Dermis blood vessel endothelial cell (primary cell): Measurements from ENCODE around the gene HIPK1. TPM values are rescaled to one million over a fixed set of nuclear protein-coding genes. Genes with fewer than 3 reads are reported as not detected.
A peak's percentile ranks its signal among the peaks of the same experiment; 100 is the strongest.

Source experiments
- DNase-seq: peaks from one replicate; pipeline ENCODE4 v3.0.0; 2010
- total RNA-seq: library from RNA; depleted of rRNA; stranded (reverse); fragments of >200 nt; gene quantifications from 2 replicates; pipeline ENCODE4 v1.2.3, GENCODE V29; 2014

The HIPK1 gene
- total RNA-seq: 36.8 and 50.4 TPM in 2 replicates

DNA sequence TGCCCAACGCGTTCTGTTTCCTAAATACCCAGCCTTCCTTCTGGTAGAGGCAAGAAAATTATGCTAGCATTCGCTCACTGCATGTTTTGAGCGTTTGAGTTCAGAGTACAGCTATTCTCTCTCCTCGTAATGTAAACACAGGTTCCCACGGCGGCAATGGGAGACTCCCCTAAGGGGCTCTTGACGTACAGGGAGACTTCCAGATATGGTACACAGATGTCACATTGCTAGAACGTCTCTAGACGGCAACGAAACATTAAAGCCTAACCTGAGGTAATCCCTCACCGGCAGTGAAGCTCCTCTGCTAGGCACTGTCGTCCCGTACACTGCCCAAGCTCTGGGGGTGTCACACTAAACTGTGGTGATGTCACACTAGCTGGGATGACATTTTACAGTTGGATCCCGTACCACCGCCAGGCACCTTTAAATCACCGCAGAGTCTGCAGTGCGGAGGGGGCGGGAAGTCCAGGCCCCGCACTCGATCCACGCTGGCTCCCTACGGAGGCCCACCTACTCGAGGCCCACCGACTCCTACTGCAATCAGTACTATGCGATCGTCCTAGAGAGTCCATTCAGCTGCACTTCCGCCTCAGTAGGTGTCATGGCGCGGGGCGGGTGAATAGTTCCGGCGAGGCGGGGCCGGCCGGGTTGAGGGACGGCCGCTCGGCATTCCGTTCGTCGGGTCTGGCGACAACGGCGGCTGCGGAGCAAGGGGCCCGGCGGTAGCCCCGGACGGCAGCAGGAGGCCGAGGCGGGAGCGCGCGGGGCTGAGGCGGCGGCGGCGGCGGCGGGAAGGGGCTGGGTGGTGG is at the start of gene HIPK1:
Gene HIPK1 (plus strand): TSS at position 384 of the 809 bp plus-strand sequence.
- DNase-seq: peak; percentile 93

DNA sequence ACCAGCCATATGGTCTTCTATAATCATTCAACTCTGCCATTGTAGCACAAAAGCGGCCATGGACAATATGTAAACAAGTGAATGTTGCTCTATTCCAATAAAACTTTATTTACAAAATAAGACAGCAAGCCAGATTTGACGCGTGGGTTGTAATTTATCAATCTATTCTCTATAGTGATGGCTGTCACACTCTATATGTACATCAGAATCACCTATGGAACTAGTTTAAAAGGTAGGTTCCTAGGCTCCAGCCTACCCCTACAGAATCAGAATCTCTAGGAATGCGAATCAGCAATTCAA is 49.4 kb upstream of the HIPK1 start:
- no peak for DNase-seq

DNA sequence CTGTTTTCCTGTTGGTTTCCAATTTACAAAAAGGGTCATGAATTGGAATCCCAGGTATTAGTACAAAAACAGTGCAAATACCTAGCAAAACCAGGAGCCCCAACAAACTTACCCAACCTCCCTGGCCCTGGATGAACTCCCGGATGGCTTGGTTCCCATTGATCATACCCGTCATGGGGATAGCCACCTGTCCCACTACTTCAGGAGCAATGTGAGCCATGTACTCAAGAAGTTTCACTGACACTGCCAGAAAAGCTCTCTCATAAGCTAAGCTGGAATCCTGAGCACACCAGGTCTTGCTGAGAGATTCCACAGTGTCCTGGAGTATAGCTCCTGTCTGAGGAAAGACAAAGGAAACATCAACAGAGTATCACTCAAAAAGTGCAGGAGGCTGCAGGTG is 47.5 kb upstream of the HIPK1 start:
- DNase-seq: no peak

DNA sequence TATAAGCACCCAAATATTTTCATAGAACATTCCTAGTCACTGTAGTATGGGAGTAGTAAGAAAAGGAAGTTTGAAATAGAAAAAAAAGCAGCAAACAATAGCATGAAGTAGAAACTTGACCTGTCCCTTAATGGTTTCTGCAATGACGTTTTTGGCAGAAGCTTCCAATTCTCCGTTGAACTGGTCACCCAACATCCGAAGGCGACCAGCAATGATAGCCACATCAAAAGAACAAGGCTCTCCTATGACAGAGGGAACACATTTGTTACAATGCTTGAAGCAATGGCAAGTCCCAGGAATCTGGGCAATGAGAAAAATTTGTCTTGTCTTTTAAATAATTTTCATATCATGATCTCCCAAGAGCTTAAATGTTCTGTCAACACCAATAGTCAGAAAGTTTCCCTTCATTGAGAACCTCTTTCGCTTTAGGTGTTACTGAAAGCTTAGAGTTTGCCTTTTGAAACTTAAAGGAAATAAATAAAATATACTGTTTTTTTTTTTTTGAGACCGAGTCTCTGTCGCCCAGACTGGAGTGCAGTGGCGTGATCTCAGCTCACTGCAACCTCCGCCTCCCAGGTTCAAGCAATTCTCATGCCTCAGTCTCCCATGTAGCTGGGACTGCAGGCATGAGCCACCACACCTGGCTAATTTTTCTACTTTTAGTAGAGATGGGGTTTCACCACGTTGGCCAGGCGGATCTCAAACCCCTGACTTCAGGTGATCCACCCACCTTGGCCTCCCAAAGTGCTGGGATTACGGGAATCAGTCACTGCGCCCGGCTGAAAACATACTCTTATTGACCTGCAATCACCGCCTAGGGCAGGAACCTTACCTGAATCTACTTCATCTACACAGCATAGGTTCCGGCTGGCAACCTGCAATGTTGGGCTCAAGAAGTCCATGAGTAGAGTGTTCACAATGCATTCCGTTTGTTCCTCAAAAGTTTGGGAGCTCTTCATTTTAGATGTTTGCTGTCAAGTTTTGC is 42.4 kb upstream of the HIPK1 start:
- no peak for DNase-seq

DNA sequence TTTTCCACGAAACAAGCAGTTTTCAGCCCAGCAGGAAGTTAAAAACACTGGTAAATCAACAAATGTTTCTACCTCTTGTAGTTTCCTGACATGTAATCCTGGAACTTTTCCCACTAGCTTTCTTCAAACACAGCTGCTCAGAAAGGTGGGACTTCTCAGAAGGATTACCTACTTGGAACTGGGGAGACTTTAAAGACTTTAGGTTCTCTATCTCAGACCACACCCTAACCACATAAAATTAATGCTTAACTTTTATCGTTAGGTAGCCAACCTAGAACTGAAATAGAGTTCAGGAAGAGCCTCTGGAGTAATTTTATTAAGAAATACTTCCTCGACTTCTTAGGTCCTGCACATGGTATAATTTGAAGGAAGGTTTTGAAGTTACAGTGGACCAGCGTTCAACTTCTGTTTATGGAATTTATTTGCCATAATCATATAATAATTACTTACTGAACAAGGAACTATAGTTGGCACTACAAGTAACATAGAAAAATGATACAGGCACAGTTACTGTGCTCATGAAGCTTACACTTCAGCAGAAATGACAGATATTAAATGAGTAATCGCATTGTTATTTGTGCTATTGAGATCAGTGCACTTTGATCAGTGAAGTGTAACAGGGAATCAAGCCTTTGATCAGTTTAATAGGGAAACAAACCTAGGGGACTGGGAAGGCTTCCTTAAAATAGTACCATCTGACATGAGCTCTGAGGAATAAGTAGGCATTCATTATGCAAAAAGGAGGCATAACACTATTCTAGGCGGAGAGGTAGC is 41.5 kb upstream of the HIPK1 start, which contains the start of gene BCL2L15:
Gene BCL2L15 (minus strand): TSS at position 180 of the 774 bp plus-strand sequence. CDS start 206 bp downstream, outside the sequence.
- DNase-seq: no peak

DNA sequence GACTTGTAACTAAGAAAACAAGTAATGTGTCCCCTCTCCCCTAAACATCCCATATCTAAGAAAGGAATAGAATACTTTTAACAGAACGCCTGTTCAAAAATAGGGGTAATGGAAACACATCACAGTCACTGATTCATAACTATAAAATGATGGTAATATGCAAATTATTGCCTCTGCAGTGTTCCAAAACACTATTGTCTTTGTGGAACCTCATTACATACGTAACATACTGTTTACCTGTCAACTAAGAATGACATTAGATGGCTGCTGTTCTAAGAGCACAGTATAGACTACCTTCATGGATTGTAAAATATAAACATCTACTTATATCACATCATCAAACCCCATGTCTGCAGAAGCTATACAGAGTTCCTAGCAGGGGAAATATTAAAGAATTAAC is 38.3 kb upstream of the HIPK1 start:
- DNase-seq: no peak

DNA sequence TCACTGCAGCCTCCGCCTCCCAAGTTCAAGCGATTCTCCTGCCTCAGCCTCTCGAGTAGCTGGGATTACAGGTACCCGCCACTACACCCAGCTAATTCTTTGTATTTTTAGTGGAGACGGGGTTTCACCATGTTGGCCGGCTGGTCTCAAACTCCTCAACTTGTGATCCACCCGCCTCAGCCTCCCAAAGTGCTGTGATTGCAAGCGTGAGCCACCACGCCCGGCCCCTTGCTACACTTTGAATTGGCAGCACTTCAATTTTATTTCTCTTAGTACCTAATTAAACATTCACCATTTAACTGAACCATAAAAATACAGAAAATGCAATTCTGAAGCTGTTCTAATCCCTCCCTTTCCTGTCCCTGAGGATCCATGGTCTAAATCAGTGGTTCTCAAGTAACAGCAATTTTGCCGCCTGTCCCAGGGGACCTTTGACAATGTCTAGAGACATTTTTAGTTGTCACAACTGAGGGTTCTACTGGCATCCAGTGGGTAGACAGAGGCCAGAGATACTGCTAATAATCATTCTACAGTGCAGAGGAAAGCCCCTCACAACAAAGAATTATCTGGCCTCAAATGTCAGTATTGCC is 37.4 kb upstream of the HIPK1 start:
- DNase-seq: no peak

DNA sequence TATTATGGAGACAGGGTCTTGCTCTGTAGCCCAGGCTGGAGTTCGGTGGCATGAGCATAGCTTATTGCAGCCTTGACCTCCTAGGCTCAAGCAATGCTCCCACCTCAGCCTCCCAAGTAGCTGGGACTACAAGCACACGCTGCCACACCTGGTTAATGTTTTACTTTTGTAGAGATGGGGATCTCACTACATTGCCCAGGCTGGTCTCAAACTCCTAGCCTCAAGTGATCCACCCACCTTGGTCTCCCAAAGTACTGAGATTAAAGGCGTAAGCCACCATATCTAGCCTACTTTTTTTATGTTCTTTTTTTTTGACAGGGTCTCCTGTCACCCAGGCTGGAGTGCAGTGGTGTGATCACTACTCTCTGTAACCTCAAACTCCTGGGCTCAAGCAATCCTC is 35.9 kb upstream of the HIPK1 start:
- no peak for DNase-seq

DNA sequence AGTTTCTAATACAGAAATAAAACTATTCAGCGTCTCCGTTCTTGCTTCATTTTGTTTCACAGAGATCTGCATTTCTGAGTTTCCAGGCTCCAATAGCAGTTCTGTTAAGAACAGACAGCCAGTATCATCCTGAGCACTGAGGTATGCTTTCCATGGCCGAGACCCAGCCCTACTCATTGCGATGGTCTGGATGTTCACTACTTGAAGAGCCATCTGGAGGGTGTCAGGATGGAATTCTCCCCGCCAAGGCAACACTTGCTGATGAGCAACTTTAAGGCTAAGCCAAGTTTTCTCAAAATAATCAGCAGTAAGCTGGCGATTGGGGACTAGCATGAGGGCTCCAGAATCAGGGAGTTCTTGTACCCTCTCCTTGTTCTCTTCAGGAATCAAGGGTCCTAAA is 34.0 kb upstream of the HIPK1 start:
- no peak for DNase-seq

DNA sequence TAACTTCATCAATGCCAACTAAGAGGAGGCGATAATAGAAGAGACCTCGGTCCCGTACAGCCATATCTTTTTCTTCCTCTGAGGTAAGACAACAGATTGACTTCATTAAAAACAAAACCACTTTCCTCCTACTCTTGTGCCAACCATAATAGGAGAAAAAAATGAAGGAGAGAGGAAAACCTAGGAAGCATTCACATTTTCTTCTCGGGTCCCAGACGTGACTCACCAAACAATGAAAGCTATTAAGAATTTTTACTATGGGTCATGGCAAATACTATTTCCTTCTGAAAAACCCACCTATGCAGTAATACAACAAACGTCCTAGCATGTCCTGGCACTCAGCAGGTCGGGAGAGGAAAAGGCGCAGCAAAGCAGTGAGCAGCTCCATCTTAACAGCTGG is 33.2 kb upstream of the HIPK1 start:
- DNase-seq: peak; percentile 13

DNA sequence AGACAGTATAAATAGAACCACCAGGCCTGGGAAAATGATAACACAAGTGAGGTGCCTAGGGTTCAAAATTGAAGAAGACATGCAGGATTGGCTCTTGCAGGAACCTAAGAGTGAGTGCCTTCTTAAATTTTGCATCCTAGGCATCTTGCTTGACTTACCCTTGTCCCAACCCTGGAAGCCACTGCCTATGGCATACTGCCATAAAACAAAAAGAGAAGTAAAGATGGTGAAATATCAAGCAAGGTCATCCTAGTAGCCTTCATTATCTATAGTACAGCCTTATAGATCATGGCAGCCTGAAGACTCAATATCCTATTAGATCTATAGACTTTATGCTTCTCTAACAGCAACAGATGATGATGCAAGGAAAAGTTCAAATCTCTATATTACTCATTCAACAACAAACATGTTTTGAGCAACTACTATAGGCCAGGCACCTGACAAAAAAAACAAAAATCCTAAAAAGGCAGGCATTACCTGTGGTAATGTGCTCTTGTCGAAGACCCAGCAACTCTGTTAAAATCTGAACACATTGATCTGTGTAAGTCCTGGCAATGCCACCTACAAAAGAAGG is 30.8 kb upstream of the HIPK1 start:
- no peak for DNase-seq

DNA sequence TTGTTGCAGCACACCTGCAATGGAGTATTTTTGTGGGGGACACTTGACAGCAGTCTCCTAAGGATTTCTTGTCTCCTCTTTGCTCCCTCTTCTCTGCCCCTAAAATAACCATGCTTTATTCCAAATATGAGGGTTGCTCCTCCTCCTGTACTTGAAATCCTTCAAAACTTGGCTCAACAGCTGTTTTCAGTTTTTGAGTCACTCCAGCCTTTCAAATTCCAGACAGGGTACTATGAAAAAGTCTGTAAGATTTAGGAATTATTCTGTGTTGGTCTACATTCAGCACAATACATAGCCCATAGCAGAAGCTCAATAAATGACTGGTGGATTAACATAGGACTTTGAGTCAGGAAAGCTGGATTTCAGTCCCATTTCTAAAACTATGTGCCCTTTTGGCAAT is 30.0 kb upstream of the HIPK1 start:
- no peak for DNase-seq

DNA sequence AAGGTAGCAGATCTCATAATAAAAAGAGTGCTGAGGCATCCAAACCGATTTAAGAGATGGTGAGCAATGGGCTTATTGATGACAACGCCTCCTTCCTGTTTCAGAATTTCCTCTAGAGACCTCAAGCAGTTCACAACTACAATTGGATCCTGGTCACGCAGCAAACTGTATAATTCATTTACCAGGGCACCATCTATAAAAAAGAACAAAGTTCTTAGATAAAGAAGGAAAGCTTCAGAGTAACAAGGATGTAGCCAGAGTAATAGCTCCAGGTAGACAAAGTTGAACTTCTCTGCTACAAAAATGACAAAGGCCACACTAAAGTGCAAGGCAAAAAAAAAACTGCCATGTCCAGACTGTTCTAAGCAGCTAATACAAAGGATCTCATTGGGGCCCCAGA is 27.9 kb upstream of the HIPK1 start:
- DNase-seq: no peak

DNA sequence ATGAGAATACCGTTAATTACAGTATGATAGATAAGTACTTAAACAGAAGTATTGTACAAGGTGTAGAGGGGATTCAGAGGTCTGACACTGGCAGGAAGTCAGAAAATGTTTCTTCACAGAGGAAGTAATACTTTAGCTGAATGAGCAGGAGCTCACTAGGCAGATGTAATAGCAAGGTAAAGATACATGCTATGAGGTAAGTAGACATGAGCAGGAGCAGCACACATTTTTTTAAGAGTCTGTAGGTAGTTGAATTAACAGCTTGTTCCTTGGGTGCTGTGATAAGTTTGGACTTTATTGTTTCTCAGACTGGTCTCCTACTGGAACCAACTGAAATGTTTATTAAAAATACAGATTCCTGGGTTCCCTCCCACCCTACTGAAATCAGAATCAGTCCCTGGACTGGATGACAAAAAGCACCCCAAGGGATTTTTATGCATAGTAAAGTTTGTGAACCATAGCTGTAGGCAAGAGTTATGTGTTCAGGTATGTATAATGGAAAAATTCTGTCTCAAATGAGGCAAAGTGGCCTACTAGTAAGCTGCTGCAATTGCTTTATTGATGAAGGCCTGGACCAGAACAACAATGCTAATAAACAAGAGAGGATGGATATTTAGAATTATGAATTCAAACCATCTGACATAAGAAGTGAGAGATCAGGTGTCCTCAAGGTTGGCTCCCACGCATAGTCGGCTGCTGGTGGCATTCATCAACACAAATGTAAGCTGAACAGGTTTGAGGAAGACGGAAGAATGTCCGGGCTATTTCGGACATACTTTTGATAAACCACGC is 25.4 kb upstream of the HIPK1 start:
- DNase-seq: no peak

DNA sequence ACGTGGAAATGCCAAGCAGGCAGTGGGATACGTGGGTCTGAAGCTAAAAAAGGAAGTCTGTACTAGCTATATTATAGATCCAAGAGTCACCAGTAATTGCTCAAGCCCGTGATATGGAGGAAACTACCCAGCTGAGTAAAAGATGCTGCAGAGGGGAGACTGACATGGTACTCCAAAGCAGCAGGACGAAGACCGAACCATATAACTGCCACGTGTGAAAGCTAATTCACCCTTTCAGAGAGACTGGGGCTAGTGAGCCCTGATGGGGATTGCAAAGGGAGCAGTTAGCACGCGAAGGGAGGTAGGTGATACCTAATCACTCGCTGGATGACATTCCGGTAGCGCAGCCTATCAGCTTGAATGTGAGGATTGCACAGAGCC is 24.8 kb upstream of the HIPK1 start:
- no peak for DNase-seq

DNA sequence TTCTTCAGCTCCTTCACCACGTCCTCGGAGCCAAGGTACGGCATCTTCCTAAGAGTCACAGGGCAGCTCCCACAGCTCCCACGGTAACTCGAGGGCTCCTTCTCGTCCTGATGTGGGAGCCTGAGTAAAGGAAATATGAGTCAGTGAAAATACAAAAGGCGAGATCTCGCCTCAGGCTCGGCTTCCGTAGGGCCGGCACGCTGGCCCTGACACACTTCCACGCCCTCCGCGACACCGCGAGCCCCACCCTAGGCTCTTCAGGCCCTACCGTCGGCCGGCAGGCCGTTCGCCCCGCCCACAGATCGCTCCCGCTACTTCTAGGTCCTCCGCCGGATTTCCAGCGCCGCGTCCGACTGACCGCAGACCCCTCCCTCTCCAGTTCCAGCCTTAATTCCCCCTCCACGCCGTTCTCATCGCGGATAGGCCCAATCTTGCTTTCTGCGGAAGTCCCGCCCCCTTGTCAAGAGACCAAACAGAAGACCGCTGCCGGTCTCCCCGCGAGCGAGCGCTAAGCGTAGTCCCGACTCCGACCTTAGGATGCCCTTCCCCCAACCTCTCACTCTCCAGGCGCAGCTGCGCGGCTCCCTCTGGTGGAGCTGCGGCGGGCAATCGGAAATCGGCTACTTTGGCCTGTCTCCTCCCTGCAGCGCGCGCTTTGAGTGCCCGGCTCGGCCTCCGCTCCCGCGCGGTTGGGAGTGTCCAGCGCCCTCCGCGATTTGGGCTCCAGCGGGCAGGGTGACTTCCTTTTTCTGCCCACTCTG is 24.3 kb upstream of the HIPK1 start, which contains the start of the genes AP4B1 and DCLRE1B:
Gene AP4B1 (minus strand): TSS at position 126 of the 761 bp plus-strand sequence. CDS start 82 bp downstream, at position 44.
Gene DCLRE1B (plus strand): TSS at position 653 of the 761 bp plus-strand sequence. CDS start 261 bp downstream, outside the sequence.
- peak; percentile 100 for DNase-seq

DNA sequence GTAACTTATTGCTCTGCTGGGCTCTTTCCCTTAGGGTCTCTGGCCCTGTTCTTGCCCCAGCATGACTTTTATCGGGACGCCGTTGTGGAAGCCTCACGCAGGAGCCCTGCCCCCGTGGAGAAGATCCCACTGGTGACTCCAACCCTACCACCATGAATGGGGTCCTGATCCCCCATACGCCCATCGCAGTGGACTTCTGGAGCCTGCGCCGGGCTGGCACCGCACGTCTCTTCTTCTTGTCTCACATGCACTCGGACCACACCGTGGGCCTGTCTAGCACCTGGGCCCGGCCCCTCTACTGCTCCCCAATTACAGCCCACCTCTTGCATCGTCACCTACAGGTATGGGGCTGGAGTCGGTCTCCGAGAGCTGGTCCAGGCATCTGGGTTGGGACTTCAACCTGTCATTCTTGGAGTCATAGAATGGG is 23.7 kb upstream of the HIPK1 start:
- DNase-seq: peak; percentile 27

DNA sequence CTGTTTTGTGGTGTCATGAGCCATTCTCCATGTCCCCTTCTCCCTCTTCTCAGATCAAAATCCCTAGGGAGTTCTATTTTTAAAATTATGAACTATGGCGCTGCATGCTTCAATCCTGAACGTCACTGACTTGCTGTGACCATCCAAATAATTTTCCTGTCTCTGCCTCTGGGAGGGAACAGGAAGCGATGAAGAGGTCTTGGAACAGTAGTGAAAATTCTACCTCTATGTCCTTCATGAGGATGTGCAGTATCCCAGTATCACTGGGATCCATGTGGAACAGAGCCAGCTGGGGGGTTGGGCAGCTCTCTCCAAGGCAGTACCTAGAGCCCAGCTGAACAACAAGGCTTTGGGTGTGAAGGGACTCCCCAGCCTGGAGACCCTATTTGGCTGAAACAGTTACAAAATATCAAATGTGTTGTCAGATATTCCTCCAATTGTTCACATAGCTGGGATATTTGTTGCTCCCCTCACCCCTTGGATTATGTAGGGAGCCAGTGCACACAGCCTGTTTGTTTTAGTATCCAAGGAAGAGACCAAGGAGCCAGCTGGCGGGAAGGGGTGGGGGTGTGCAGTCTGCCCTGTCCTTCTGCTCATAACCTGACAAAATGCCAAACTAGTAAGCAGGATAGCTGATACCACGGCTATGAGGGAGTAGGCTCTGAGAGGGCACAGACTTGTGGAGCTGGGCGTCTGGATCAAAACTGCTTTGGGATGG is 16.4 kb upstream of the HIPK1 start:
- DNase-seq: peak; percentile 68

DNA sequence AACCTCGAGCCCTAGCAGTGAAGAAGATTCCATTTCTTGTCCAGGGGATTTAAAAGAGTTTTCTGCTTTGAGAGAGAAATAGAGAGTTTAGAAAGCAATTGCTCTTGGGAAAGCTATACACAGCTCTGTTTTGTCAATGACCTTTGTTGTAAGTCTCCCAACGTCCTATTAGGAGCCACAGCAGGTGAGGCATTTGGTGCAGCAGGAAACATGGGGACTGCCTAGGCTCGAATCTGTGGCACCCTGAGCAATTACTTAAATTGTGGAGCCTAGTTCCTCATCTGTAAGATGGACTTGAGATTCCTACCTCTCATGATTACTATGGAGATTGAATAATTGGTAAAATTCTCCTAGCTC is 15.8 kb upstream of the HIPK1 start:
- DNase-seq: no peak
